T-helper 2 cell (primary cell): Measurements from ENCODE around the gene RPS6KA3.
A peak's percentile ranks its signal among the peaks of the same experiment; 100 is the strongest.
"Not testable (repeated sequence)": the region's sequence is repeated elsewhere in the genome, so short reads cannot be mapped to it uniquely, and the experiment has no call there.

Experiments used
- DNase-seq, 5 experiments: peaks; one replicate each; pipeline versions ENCODE4 v3.0.0 to v3.0.0-alpha.2; 2012 to 2022

Gene RPS6KA3

DNA sequence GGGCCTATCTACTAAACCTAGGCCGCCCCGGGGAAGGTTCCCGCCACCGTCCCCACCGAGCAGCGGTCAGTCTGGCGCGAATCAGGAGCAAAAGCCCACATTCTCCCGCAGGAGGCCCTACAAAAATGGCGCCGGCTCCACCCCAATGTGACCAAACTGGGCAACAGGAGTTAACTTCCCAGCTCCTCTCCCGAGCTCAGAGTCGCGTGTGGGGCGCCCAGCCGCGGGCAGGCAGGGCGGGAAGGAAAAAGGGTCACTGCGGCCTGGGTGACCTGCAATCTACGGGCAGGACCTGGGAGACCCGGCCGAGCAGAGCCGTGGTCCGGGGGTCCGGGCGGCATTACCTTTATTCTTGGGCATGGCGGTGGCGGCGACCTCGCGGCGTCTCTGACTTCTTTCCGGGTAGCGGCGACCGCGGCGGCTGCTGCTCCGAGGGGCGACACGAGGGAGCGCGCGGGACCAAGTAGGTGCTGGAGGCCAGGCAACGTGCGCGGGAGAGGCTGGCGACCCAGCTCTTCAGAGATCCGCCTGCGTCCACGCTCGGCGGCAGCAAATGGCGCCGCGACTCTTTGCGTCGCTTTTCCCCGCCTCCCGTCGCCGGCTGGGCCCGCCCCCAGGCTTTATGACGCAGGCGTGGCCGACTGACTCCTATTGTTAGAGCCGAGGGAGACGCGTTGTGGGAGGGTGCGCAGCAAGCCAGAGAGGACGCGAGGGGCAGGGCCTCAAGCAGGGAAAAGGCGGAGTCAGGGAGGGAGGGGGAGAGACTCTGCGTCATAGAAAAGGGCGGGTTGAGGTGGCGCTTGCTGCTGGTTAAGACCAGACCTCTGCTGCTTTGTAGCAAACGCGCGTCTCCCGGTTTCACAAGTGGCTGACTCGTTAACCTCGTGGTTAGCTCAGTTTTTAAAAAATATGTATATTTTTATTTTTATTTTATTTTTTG is 125.2 kb downstream of the RPS6KA3 start, which contains the start of gene EIF1AX:
Gene EIF1AX (minus strand): TSS at position 558 of the 940 bp plus-strand sequence. CDS start 198 bp downstream, at position 360.
- DNase-seq: peak; percentile 79 to 100 (median 92)

- DNase-seq: no peak
These were observed 126.3 kb downstream of the RPS6KA3 start for GRCh38 chrX:20140420-20140819.

DNA sequence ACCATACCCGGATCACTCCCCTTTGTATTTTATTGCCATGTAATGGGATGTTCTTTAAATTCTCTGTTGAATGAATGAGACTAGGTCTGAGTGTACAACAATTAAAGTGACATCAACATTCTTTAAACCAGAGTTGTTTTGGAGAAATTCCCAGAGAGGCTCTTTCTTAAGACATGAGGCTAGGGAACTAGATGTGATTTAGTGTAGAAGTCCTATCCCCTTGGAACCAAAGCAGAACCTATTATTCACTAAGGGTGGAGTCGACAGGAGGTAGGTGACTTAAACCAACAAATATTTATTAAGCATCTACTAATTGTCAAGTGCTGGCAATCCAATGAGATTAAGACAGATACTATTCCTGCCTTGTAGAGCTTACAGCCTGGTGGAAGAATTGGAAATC is 126.7 kb downstream of the RPS6KA3 start:
- no peak for DNase-seq

GRCh38 chrX:20135944-20136343 is 130.8 kb downstream of the RPS6KA3 start:
- DNase-seq: no peak

- no peak for DNase-seq
These were observed 134.0 kb downstream of the RPS6KA3 start for GRCh38 chrX:20132666-20133065.

- no peak for DNase-seq
These were observed 136.4 kb downstream of the RPS6KA3 start for GRCh38 chrX:20130357-20130756.

- no peak for DNase-seq
These were observed 137.2 kb downstream of the RPS6KA3 start for GRCh38 chrX:20129547-20129946.

DNA sequence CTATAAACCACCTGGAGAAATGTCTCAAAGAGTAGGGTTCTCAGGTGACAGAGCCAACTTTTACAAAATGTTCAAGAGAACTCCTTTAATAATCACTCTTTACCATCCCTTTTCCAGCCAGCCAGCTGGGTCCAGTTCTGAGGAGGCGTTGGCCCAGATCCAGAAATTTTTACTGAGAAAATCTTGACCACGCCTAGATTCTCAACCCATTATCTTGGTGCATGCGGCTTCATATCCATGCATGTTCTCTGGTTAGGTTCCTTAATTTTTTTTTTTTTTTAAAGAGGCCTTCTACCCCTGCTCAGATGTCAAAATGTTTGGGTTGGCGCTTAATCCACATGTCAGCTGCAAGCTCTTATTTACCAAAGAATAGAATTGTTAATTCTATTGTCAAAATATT is 138.0 kb downstream of the RPS6KA3 start:
- DNase-seq: no peak

- not testable (repeated sequence) for DNase-seq
These were observed 139.3 kb downstream of the RPS6KA3 start for GRCh38 chrX:20127440-20127839.

DNA sequence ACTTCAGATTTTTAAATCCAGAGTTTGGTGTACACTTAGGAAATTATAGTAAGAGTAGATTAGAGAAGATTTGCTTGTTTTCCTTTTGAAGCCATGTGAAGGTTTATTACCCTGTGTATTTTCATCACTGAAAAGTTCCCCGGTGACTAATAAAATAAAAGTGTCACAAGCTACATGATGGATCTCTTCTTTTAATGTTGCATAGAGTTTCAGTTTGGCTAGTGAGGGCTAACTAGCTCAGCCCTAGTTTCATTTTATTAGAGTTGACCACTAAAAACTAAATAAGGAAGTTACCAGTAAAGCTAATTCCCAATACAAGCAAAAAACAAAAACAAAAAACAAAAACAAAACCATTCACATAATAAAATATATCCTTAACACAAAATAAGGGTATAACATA is 139.9 kb downstream of the RPS6KA3 start:
- DNase-seq: not testable (repeated sequence)

- DNase-seq: no peak
These were observed 141.7 kb downstream of the RPS6KA3 start for GRCh38 chrX:20124964-20125363.

DNA sequence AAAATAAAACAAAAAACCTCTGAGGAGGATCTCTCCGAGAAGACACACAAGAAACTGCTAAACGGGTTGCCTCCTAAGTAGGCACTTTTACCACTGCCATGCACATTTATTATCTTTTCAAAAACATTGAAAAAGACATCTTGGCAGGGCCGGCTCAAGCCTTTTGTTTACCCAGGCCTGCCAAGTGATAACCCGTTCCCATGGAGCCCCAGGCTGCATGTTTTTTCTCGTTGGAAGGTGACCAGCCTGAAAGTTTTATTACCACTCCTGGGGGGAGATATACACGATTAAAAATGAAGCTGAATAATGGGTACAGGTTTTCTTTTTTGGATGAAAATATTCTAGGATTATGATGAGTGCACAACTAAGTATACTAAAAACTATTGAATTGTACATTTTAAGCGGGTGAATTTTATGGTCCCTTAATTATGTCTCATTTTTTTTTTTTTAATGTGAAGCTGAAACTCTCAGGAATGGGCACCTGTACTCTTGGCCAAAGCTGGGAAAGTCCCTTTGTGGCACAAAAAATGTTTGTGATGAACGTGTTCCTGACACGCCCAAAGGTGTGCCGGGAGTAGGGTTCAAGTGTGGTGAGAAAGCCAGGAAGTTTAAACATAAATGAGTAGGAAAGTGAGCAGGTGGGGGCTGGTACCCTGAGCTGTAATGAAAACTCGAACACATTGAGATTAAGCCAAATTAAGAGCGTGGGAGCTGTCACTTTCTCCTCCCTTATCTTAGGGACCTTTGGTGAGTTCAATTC is 148.5 kb downstream of the RPS6KA3 start:
- no peak for DNase-seq

DNA sequence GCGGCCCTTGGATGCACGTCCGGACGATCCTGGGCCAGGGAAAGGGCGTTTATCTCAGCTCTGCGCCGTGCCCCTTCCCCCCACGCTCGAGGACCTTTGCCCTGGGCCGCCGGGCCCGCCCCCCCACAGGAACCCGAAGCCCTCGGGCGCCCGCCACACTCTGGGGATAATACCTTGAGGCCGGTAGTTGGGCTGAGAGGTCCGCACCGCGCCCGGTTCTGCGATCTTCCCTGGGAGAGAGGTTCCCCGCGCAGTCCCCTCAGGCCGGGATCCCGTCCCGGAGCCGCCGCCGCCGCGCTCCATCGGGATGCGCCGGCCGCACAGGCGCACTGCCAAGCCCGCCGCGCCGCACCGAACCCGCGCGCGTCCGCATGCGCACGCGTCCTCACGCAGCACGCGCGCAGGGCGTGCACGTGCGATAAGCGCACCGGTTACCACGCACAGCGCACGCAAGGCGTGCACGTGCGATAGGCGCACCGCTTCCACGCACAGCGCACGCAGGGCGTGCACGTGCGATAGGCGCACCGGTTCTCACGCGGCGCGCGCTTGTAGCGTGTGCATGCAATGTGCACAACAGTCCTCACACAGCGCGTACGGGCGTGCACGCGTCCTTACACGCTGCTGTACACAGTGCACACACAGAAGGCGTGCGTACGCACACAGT is 150.0 kb downstream of the RPS6KA3 start, which contains the start of gene MAP7D2:
Gene MAP7D2 (minus strand): TSS at position 331 of the 664 bp plus-strand sequence. CDS start 28 bp downstream, at position 303.
- peak in 1 of 5 experiments; percentile 21 for DNase-seq

DNA sequence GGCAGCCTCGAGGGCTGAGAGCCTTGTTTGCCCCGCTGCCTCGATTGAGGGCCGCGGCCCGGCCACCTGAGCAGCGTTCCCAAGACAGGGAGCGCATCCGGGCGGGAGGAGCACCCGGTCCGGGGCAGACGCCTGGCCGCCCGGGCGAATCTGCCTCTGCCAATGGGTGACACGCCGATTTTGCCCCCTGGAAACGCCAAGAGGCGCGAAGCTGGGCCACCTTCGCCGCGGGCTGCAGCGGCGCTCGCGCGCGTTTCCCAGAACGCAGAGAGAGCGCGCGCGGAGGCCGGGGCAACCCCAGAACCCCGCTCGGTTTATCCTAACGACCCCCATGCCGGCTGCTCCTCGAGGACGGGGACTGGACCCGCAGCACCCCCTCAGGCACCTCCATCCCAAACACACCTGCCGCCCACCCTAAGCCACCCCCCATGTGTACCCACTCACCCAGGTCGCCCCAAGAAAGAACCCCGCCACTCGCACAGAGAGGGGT is 150.6 kb downstream of the RPS6KA3 start:
- peak in 1 of 5 experiments; percentile 0 for DNase-seq

DNA sequence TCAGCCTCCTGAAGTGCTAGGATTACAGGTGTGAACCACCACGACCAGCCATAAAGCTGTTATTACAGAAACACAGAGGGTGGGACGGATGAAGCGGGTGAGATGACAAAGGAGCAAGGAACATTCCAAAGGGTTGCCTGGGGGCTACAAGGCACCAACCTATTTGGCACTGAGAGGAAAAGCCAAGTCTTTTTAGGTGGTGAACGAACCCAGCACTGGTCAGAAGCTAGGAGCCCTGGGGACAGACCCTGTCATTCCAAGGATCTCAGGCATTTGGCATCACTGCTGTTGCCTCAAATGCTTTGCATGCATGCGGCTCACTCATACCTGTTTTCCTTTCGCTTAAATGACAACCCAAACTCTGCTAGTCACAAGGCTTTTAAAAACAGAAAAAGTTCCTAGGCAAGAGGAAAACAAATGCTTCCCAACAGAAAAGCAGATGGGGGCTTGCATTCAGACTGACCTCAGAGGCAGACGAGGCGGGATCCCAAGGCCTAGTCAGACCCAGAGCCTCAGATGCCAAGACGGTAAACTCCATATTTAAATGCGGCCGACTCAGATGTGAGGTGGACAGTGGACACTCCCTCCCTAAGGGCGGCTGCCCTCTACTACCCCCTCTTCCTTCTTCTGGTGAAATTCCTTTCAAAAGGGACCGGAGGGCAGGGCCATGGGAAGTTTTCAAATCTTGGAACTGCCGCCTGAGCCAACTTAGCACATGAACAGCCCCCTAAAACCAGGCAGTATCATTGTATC is 154.5 kb downstream of the RPS6KA3 start:
- DNase-seq: no peak

- no peak for DNase-seq
These were observed 155.4 kb downstream of the RPS6KA3 start for GRCh38 chrX:20111271-20111670.

DNA sequence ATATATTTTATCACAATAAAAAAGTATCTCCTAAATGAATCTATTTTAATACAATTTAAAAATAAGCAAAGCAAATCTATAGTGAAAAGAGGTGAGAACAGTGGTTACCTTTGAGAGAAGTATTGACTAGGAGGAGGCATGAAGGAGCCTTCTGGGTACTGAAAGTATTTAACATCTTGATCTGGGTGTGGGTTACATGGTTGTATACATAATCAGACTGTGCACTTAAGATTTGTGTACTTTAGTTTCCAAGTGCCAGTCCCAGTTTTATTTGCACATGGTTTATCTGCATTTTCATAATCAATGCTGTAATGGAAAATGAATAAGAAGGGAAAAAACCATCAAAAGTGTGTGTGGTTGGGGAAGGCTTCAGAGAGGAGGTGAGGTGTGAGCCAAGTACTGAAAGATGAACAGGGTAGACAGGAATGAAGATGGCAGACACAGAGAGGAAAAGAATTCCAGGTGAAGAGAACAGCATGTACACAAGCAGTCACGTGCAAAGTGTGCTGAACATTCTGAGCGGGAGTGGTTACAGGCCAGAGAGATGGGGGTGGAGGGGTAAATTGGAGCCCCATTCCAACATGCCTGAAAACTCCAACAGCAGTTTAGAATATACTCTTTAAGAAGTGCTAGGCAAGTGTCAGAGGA is 164.7 kb downstream of the RPS6KA3 start:
- DNase-seq: no peak
